Mucosa of descending colon (tissue), 3 donors: ENCODE measurements around the gene TNFAIP8L1. TPM values are rescaled to one million over a fixed set of nuclear protein-coding genes. Genes with fewer than 3 reads are reported as not detected.

Experiments
- ATAC-seq: fragments of 200-7000 bp; cut with Tn5 transposase; one replicate; pipeline ENCODE4 v1.9.1; 2020; ENCODE audit warnings: mild to moderate bottlenecking, moderate library complexity
- DNase-seq, 3 donors: peaks; one replicate each; pipeline ENCODE4 v3.0.0-alpha.2; 2020
- H3K36me3 ChIP-seq: fragments of 200-600 bp; one replicate; pipeline ENCODE4 v1.8.0; 2021; ENCODE audit warnings: low read depth, mild to moderate bottlenecking
- H3K4me1 ChIP-seq: fragments of 200-600 bp; one replicate; pipeline ENCODE4 v1.8.0; 2021; ENCODE audit warnings: low read depth, mild to moderate bottlenecking
- H3K4me3 ChIP-seq: fragments of 200-600 bp; one replicate; pipeline ENCODE4 v1.8.0; 2021; ENCODE audit warnings: mild to moderate bottlenecking
- H3K9me3 ChIP-seq: fragments of 200-600 bp; one replicate; pipeline ENCODE4 v1.8.0; 2021; ENCODE audit warnings: mild to moderate bottlenecking
- CTCF ChIP-seq: fragments of 200-600 bp; IDR thresholded peaks from one replicate; pipeline ENCODE4 v1.8.0; 2022; ENCODE audit warnings: antibody characterized with exemption, mild to moderate bottlenecking
- intact Hi-C, 2 donors: fragments of 100-400 bp; cut with DNase I in 1 of 2; cut with micrococcal nuclease in 1 of 2; formaldehyde crosslinking; loops; one replicate each; pipeline versions ENCODE4 v1.11.0 to v1.11.1; 2022; cut with DNase I, micrococcal nuclease
- total RNA-seq, 3 donors: library from RNA; stranded (reverse); fragmentation: NEBNext Ultra II Directional in 2 of 3; extraction: Animal tissue kit (Norgen Biotek cat#: 25700) in 2 of 3; gene quantifications; one replicate each; pipeline versions ENCODE4 v1.2.1 to v1.2.4, GENCODE V29; 2021 to 2023
- donor health status: DM: no; HTN: no; CAD: no; lungs with moderate emphysema.
- donor health status: DM: no; HTN: no; CAD: no.
- donor health status: DM: no; HTN: yes; CAD: no.

Gene TNFAIP8L1
- total RNA-seq, 3 donors from 2014 or later = 5.1 to 47.6 (median 10.7) TPM

- TF ChIP-seq CTCF = no peak
- DNase-seq (peak in 2 of 3 donors; percentile 25 to 57), ATAC-seq (peak; percentile 11)
- peaks cover 25% of the 10 kb centered on the region for H3K36me3 ChIP-seq
- no peaks in the 10 kb centered on the region for H3K4me1 ChIP-seq
- H3K9me3 ChIP-seq = no peaks in the 10 kb centered on the region
- intact Hi-C loops = no loop called here
- H3K4me3 ChIP-seq = no peak overlapping the region
These were observed 55.1 kb downstream of the TNFAIP8L1 start for GRCh38 chr19:4694211-4694987.

GRCh38 chr19:4695224-4695731, 56.0 kb downstream of the TNFAIP8L1 start:
- Histone ChIP-seq H3K9me3 (no peaks in the 10 kb centered on the region), H3K4me3 (no peak overlapping the region), H3K4me1 (no peaks in the 10 kb centered on the region), H3K36me3 (peaks cover 19% of the 10 kb centered on the region)
- ATAC-seq (no peak), DNase-seq (no peak)
- no peak for TF ChIP-seq CTCF
- intact Hi-C loops = no loop called here

GRCh38 chr19:4697304-4697703, 58.0 kb downstream of the TNFAIP8L1 start:
- Histone ChIP-seq H3K4me3 (no peak overlapping the region), H3K9me3 (no peaks in the 10 kb centered on the region), H3K4me1 (no peaks in the 10 kb centered on the region), H3K36me3 (peaks cover 29% of the 10 kb centered on the region)
- ATAC-seq (no peak), DNase-seq (no peak)
- intact Hi-C loops = no loop called here
- TF ChIP-seq CTCF = no peak

- ATAC-seq (no peak), DNase-seq (peak in 1 of 3 donors; percentile 47)
- intact Hi-C loops = no loop called here
- TF ChIP-seq CTCF = no peak
- H3K4me1 ChIP-seq = no peaks in the 10 kb centered on the region
- H3K36me3 ChIP-seq = peaks cover 16% of the 10 kb centered on the region
- no peaks in the 10 kb centered on the region for H3K9me3 ChIP-seq
- no peak overlapping the region for H3K4me3 ChIP-seq
These were observed 60.7 kb downstream of the TNFAIP8L1 start for GRCh38 chr19:4699826-4700692.

GRCh38 chr19:4700693-4700970, 61.3 kb downstream of the TNFAIP8L1 start:
- H3K4me3 ChIP-seq = no peak overlapping the region
- TF ChIP-seq CTCF = no peak

More at GRCh38 chr19:4700693-4700970, 61.3 kb downstream of the TNFAIP8L1 start:
- ATAC-seq = no peak
- no peak for DNase-seq
- peaks cover 4% of the 10 kb centered on the region for H3K4me1 ChIP-seq
- intact Hi-C loops = no loop called here
- no peaks in the 10 kb centered on the region for H3K9me3 ChIP-seq
- H3K36me3 ChIP-seq = peaks cover 10% of the 10 kb centered on the region
